Nephron progenitor cell (in vitro differentiated cells): ENCODE data around the gene BPHL.
A peak's percentile ranks its signal among the peaks of the same experiment; 100 is the strongest.
"Not testable (repeated sequence)": the region's sequence is repeated elsewhere in the genome, so short reads cannot be mapped to it uniquely, and the experiment has no call there.

Source experiments
- DNase-seq: peaks from one replicate; pipeline ENCODE4 v3.0.0; 2021
- H3K27ac Mint-ChIP-seq: 2 replicates; pipeline ENCODE4 v1.8.0; 2021; ENCODE audit warnings: mild to moderate bottlenecking, moderate library complexity, mixed read lengths
- H3K27me3 Mint-ChIP-seq: 2 replicates; pipeline ENCODE4 v1.8.0; 2021; ENCODE audit warnings: mild to moderate bottlenecking, low read depth, mixed read lengths; ENCODE audit not compliant: poor library complexity
- H3K36me3 Mint-ChIP-seq: 2 replicates; pipeline ENCODE4 v1.8.0; 2021; ENCODE audit warnings: low read depth, mixed read lengths
- H3K4me1 Mint-ChIP-seq: 2 replicates; pipeline ENCODE4 v1.8.0; 2021; ENCODE audit warnings: mixed read lengths
- H3K4me3 Mint-ChIP-seq: 2 replicates; pipeline ENCODE4 v1.8.0; 2021; ENCODE audit warnings: mild to moderate bottlenecking, moderate library complexity, mixed read lengths
- H3K9me3 Mint-ChIP-seq: 2 replicates; pipeline ENCODE4 v1.8.0; 2021; ENCODE audit warnings: mild to moderate bottlenecking, moderate library complexity, mixed read lengths
- TF ChIP-seq, protein P1 (sequence below): fragments of 200-600 bp; sonication (generic); IDR thresholded peaks from 2 replicates; pipeline ENCODE4 v1.5.0; 2021; ENCODE audit warnings: antibody characterized with exemption

Gene BPHL

DNA sequence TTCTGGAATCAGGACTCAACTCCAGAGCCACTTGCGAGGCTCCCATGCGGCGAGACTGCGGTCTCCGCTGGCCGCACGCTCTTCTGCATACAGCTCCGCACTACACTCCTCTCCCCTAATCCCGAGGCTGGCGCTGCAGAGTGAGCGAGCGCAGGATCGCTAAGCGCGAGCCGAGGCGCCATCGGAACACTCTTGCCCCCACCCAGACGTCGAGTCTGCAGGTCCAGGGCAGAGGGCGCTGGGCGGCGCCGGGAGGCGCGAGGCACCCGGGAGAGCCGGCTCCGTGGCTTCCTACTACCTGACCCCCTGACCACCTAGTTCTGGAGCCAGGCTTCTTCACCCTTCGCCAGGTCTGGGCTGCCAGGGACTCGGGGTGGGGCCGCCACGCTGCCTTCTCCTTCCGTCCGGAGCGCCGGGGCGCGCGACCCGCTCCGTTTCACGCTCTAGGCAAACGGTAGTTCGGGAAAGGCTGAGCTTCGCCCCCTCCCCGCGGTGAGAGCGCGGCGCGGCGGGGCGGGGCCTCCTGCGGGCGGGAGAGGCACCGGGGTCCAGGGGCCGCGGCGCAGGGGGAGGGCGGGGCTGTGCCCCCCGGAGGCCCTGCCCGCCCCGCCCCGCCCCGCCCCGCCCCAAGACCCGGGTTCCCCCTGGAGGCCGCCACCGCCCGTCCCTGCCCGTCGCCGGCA, 44.2 kb downstream of the BPHL start:
- TF ChIP-seq, protein P1, sequence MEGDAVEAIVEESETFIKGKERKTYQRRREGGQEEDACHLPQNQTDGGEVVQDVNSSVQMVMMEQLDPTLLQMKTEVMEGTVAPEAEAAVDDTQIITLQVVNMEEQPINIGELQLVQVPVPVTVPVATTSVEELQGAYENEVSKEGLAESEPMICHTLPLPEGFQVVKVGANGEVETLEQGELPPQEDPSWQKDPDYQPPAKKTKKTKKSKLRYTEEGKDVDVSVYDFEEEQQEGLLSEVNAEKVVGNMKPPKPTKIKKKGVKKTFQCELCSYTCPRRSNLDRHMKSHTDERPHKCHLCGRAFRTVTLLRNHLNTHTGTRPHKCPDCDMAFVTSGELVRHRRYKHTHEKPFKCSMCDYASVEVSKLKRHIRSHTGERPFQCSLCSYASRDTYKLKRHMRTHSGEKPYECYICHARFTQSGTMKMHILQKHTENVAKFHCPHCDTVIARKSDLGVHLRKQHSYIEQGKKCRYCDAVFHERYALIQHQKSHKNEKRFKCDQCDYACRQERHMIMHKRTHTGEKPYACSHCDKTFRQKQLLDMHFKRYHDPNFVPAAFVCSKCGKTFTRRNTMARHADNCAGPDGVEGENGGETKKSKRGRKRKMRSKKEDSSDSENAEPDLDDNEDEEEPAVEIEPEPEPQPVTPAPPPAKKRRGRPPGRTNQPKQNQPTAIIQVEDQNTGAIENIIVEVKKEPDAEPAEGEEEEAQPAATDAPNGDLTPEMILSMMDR = no peak
- no peak overlapping the region for H3K27ac Mint-ChIP-seq
- peaks cover 32% of the 10 kb centered on the region for H3K27me3 Mint-ChIP-seq
- no peaks in the 10 kb centered on the region for H3K36me3 Mint-ChIP-seq
- H3K9me3 Mint-ChIP-seq = no peaks in the 10 kb centered on the region
- DNase-seq = peak; percentile 86
- H3K4me1 Mint-ChIP-seq = peaks cover 29% of the 10 kb centered on the region
- H3K4me3 Mint-ChIP-seq = peak overlapping the region; percentile 86

DNA sequence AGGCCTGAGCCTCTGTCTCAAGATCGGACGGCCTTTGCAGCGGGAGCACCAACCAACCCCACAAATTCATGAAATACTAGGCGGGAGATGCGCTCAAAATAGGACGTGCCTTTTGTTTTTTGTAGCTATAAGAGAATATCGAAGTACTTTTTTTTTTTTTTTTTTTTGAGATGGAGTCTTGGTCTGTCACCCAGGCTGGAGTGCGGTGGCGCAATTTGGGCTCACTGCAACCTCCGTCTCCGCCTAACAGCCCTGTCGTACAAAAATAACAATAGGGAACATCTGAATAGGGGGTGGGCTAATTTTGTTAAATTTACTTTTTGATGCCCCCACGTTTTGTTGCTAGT, 44.7 kb downstream of the BPHL start:
- peaks cover 28% of the 10 kb centered on the region for H3K27me3 Mint-ChIP-seq
- H3K36me3 Mint-ChIP-seq = no peaks in the 10 kb centered on the region
- H3K4me1 Mint-ChIP-seq = peaks cover 26% of the 10 kb centered on the region
- TF ChIP-seq, protein P1 = no peak
- no peaks in the 10 kb centered on the region for H3K9me3 Mint-ChIP-seq
- H3K27ac Mint-ChIP-seq = no peak overlapping the region
- no peak for DNase-seq
- peak overlapping the region; percentile 86 for H3K4me3 Mint-ChIP-seq

DNA sequence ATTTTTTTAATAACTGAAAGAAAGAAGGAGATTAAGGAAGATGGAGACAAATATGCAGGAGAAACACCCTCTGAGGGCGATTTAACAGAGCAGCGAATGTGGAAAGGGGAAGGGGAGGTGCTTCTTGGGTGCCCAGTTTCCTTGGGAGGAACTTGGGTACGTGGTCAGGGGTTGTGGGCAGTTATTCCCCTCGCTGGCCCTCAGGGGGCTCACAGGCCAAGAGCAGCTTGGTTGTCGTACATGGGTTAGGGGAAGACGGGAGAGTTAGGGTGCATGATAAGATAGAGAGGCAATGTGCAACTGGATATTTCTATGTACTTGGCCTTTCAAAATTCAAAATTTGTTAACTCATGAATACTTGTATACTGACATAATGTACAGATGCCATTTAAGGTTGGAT, 45.9 kb downstream of the BPHL start:
- peaks cover 26% of the 10 kb centered on the region for H3K27me3 Mint-ChIP-seq
- H3K4me3 Mint-ChIP-seq = no peak overlapping the region
- TF ChIP-seq, protein P1 = no peak
- H3K36me3 Mint-ChIP-seq = no peaks in the 10 kb centered on the region
- peaks cover 24% of the 10 kb centered on the region for H3K4me1 Mint-ChIP-seq
- H3K27ac Mint-ChIP-seq = no peak overlapping the region
- DNase-seq = no peak
- H3K9me3 Mint-ChIP-seq = no peaks in the 10 kb centered on the region

DNA sequence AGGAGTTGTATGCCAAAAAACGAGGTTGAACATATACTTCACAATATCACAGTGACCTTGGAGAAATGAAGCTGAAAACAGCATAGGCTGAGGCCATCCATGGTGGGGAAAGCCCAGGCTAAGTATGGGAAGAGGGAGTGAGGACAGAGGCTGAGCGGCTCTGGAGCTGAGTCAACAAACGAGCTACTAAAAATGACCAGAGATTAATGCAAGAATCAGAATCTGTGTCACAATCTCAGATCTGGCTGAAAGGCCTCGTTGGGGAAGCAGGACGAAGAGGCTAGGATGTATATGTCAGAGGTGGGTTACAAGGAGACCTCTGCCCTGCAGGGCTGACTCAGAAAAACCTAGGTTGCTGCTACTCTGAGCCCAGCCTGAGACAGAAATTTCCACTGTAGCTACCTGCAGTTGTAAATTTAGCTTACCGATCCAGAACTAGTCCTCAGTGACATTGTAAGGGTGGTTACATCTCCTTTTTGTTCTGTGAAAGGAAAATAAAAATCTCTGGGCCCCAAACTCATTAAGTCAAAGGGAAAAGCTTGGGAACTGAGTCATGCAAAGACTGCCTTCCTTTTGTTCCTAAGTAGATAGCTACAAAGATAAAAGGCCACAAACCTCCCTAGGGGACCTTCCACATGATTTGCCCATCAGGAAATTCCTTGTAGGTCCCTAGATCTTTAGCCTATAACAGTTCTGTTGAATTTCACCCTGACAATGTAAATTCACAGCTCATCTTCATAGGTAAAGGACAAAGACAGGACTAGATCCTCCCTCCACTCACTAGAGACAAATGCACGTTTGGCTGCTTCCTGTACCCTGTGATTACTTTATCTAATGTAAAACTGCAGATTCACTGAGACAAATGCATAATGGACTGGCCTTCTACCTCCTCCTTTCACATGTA, 47.4 kb downstream of the BPHL start:
- Mint-ChIP-seq H3K27me3 (peaks cover 13% of the 10 kb centered on the region), H3K36me3 (no peaks in the 10 kb centered on the region), H3K4me1 (peaks cover 17% of the 10 kb centered on the region), H3K9me3 (no peaks in the 10 kb centered on the region), H3K4me3 (no peak overlapping the region), H3K27ac (no peak overlapping the region)
- TF ChIP-seq, protein P1 = no peak
- no peak for DNase-seq

DNA sequence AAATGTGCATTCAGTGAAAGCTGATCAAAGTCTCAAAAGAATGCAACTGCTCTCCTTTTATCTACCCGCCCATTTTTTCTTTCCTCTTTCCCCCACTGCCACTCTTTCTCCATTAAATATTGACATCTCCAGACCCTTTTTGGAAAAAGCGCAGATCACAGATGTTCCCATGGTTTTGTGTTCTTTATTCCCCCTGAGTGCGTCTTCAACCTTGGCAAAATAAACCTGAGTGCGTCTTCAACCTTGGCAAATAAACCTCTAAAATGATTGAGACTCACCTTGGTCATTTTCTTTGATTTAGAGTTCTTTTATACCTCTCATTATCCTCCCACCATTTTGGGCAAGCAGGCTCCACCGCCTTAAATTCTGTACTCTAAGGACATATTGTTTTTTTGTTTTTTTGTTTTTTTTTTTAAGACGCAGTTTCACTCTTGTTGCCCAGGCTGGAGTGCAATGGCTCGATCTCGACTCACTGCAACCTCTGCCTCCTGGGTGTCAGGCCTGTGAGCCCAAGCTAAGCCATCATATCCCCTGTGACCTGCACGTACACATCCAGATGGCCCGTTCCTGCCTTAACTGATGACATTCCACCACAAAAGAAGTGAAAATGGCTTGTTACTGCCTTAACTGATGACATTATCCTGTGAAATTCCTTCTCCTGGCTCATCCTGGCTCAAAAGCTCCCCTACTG, 48.2 kb downstream of the BPHL start:
- H3K27ac Mint-ChIP-seq, H3K27me3 Mint-ChIP-seq, H3K4me3 Mint-ChIP-seq, H3K9me3 Mint-ChIP-seq, DNase-seq, H3K36me3 Mint-ChIP-seq: not testable (repeated sequence)
- H3K4me1 Mint-ChIP-seq = peaks cover 20% of the 10 kb centered on the region

DNA sequence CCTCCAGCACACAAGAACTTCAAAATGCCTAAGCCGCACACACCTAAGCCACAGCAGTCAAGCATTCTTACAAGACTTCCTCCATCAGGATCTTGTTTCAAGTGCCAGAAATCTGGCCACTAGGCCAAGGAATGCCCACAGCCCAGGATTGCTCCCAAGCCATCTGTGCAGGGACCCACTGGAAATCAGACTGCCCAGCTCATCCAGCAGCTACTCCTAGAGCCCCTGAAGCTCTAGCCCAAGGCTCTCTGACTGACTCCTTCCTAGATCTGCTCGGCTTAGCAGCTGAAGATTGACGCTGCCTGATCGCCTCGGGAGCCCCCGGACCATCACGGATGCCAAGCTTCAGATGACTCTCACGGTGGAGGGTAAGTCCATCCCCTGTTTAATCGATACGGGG, 49.5 kb downstream of the BPHL start:
- H3K4me3 Mint-ChIP-seq, H3K36me3 Mint-ChIP-seq, H3K27ac Mint-ChIP-seq, DNase-seq, H3K9me3 Mint-ChIP-seq, H3K27me3 Mint-ChIP-seq: not testable (repeated sequence)
- H3K4me1 Mint-ChIP-seq = peaks cover 23% of the 10 kb centered on the region

DNA sequence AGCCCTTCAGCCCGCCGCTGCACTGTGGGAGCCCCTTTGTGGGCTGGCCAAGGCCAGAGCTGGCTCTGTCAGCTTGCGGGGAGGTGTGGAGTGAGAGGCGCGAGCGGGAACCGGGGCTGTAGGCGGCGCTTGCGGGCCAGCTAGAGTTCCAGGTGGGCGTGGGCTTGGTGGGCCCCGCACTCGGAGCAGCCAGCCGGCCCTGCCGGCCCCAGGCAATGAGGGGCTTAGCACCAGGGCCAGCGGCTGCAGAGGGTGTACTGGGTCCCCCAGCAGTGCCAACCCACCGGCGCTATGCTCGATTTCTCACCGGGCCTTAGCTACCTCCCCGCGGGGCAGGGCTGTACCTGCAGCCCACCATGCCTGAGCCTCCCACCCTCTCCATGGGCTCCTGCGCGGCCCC, 52.2 kb downstream of the BPHL start:
- H3K4me1 Mint-ChIP-seq = peaks cover 33% of the 10 kb centered on the region
- not testable (repeated sequence) for H3K4me3 Mint-ChIP-seq, DNase-seq, H3K27me3 Mint-ChIP-seq, H3K9me3 Mint-ChIP-seq, H3K36me3 Mint-ChIP-seq, H3K27ac Mint-ChIP-seq

DNA sequence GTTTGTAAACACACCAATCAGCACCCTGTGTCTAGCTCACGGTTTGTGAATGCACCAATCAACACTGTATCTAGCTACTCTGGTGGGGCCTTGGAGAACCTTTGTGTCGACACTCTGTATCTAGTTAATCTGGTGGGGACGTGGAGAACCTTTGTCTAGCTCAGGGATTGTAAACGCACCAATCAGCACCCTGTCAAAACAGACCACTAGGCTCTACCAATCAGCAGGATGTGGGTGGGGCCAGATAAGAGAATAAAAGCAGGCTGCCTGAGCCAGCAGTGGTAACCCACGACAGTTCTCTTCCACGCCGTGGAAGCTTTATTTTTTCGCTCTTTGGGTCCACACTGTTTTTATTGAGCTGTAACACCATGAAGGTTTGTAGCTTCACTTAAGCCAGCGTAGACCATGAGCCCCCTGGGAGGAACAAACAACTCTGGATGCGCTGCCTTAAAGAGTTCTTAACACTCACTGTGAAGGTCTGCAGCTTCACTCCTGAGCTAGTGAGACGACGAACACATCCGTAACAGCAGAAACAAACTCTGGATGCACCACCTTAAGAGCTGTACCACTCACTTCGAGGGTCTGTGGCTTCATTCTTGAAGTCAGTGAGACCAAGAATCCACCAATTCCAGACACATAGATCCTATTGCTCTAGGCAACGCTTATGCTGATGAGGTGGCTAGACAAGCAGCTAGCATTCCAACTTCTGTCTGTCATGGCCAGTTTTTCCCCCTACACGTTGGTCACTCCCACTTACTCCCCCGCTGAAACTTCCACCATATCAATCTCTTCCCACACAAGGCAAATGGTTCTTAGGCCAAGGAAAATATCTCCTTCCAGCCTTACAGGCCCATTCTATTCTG, 53.0 kb downstream of the BPHL start:
- not testable (repeated sequence) for H3K9me3 Mint-ChIP-seq, H3K4me3 Mint-ChIP-seq, H3K36me3 Mint-ChIP-seq, DNase-seq, H3K27me3 Mint-ChIP-seq
- H3K27ac Mint-ChIP-seq = peak overlapping the region; percentile 50
- peaks cover 41% of the 10 kb centered on the region for H3K4me1 Mint-ChIP-seq

DNA sequence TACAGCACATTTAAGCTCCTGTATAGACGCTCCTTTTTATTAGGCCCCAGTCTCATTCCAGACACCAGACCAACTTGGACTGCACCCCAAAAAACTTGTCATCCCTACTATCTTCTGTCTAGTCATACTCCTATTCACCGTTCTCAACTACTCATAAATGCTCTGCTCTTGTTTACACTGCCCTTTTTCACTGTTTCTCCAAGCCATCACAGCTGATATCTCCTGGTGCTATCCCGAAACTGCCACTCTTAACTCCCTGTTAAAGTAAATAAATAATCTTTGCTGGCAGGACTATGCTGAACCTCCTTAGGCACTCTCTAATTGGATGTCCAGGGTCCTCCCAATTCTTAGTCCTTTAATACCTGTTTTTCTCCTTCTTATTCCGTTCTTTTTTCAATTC, 54.3 kb downstream of the BPHL start:
- H3K4me3 Mint-ChIP-seq, H3K9me3 Mint-ChIP-seq, H3K36me3 Mint-ChIP-seq, H3K27ac Mint-ChIP-seq, H3K27me3 Mint-ChIP-seq, DNase-seq: not testable (repeated sequence)
- peaks cover 49% of the 10 kb centered on the region for H3K4me1 Mint-ChIP-seq
